Vagina (tissue), 2 donors: Measurements from ENCODE around the gene CDKN1A. TPM values are rescaled to one million over a fixed set of nuclear protein-coding genes. Genes with fewer than 3 reads are reported as not detected.

Experiments
- DNase-seq, 2 donors: peaks; one replicate each; pipeline ENCODE4 v3.0.0-alpha.2; 2017; ENCODE audit errors: extremely low spot score in 2 of 2
- H3K27ac ChIP-seq: fragments of 200-600 bp; sonication (generic); one replicate; pipeline ENCODE4 v1.5.1; 2019
- H3K27me3 ChIP-seq: fragments of 200-600 bp; sonication (generic); one replicate; pipeline ENCODE4 v1.5.1; 2019
- H3K36me3 ChIP-seq, 2 donors: fragments of 200-600 bp; sonication (generic); one replicate each; pipeline ENCODE4 v1.5.1; 2017 to 2019
- H3K4me1 ChIP-seq: fragments of 200-600 bp; sonication (generic); one replicate; pipeline ENCODE4 v1.5.1; 2019
- H3K4me3 ChIP-seq, 2 donors: fragments of 200-600 bp; sonication (generic); 1 replicate in 1 of 2; 2 replicates in 1 of 2; pipeline ENCODE4 v1.5.1; 2016 to 2019
- H3K9me3 ChIP-seq: fragments of 200-600 bp; sonication (generic); one replicate; pipeline ENCODE4 v1.5.1; 2019
- POLR2A ChIP-seq, 2 donors: fragments of 450-650 bp; IDR thresholded peaks; one replicate each; pipeline ENCODE4 v1.6.1; 2017; ENCODE audit warnings: antibody characterized with exemption in 2 of 2, mild to moderate bottlenecking in 2 of 2, moderate library complexity in 2 of 2
- POLR2AphosphoS5 ChIP-seq, 2 donors: sonication (generic); formaldehyde crosslinking; IDR thresholded peaks; one replicate each; pipeline ENCODE4 v1.9.0; 2017; ENCODE audit warnings: antibody characterized with exemption in 2 of 2, mild to moderate bottlenecking in 2 of 2, low read depth in 1 of 2; ENCODE audit not compliant: insufficient read depth in 1 of 2
- intact Hi-C: fragments of 100-400 bp; cut with DNase I; formaldehyde crosslinking; loops from one replicate; pipeline ENCODE4 v1.15.1; 2023
- total RNA-seq: library from RNA; depleted of rRNA; stranded (reverse); fragments of >200 nt; gene quantifications from one replicate; pipeline ENCODE4 v1.2.3, GENCODE V29; 2016
- TF ChIP-seq, protein P1 (sequence below), 3 experiments: fragments of 450-650 bp in 2 of 3; fragments of 200-600 bp in 1 of 3; sonication (generic) in 1 of 3; IDR thresholded peaks; one replicate each; pipeline ENCODE4 v1.5.1; 2017 to 2019; ENCODE audit warnings: antibody characterized with exemption in 3 of 3, mild to moderate bottlenecking in 2 of 3, moderate library complexity in 2 of 3

The CDKN1A gene
- total RNA-seq, 1 donor from 2014 or later, result 169 TPM

GRCh38 chr6:36699348-36699747 lies 20.8 kb downstream of the CDKN1A start:
- intact Hi-C loops, result no loop called here
- TF ChIP-seq, protein P1, sequence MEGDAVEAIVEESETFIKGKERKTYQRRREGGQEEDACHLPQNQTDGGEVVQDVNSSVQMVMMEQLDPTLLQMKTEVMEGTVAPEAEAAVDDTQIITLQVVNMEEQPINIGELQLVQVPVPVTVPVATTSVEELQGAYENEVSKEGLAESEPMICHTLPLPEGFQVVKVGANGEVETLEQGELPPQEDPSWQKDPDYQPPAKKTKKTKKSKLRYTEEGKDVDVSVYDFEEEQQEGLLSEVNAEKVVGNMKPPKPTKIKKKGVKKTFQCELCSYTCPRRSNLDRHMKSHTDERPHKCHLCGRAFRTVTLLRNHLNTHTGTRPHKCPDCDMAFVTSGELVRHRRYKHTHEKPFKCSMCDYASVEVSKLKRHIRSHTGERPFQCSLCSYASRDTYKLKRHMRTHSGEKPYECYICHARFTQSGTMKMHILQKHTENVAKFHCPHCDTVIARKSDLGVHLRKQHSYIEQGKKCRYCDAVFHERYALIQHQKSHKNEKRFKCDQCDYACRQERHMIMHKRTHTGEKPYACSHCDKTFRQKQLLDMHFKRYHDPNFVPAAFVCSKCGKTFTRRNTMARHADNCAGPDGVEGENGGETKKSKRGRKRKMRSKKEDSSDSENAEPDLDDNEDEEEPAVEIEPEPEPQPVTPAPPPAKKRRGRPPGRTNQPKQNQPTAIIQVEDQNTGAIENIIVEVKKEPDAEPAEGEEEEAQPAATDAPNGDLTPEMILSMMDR (IDR thresholded peaks at IDR 0.05), result no peak
- TF ChIP-seq POLR2AphosphoS5 (IDR thresholded peaks at IDR 0.05; ENCODE audit: insufficient read depth in 1 of 2, low read depth in 1 of 2) (no peak), POLR2A (IDR thresholded peaks at IDR 0.05) (no peak)
- no peaks in the 10 kb centered on the region for H3K4me1 ChIP-seq
- no peak for DNase-seq
- H3K4me3 ChIP-seq, result no peak overlapping the region
- H3K9me3 ChIP-seq, result no peaks in the 10 kb centered on the region
- no peaks in the 10 kb centered on the region for H3K36me3 ChIP-seq
- H3K27ac ChIP-seq, result no peak overlapping the region
- H3K27me3 ChIP-seq, result no peaks in the 10 kb centered on the region

DNA sequence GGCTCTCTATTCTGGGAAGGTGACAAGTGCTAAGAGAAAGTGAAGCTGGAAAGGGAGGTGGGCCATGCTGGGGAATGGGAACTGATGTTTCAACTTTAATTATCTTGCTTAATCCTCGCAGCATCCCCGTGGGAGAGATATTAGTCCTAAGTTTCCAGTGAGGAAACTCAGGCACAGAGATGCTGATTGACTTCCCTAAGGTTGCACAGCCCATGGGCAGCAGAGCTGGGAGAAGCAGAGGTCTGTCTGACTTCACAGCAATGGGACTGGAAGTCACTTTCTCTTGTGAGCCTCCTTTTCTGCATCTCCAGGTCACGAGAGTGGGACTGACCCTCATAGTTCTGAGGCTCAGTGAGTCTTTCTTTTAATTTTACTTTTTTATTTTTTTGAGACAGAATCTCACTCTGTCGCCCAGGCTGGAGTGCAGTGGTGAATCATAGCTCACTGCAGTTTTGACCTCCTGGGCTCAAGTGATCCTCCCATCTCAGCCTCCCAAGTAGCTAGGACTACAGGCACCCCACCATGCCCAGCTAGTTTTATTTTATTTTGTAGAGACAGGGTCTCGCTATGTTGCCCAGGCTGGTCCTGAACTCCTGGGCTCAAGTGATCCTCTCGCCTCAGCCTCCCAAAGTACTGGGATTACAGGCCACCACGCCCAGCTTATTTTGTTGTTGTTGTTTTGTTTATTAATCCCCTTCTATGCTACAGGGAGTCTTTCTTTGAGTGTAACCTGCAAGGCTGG lies 21.7 kb downstream of the CDKN1A start:
- no peak overlapping the region for H3K4me3 ChIP-seq
- no peak for TF ChIP-seq POLR2AphosphoS5 (IDR thresholded peaks at IDR 0.05; ENCODE audit: insufficient read depth in 1 of 2, low read depth in 1 of 2)
- TF ChIP-seq, protein P1 (IDR thresholded peaks at IDR 0.05), result no peak
- TF ChIP-seq POLR2A (IDR thresholded peaks at IDR 0.05), result no peak
- no peaks in the 10 kb centered on the region for H3K4me1 ChIP-seq
- intact Hi-C loops, result no loop called here
- no peaks in the 10 kb centered on the region for H3K36me3 ChIP-seq
- H3K9me3 ChIP-seq, result no peaks in the 10 kb centered on the region
- H3K27ac ChIP-seq, result no peak overlapping the region
- no peaks in the 10 kb centered on the region for H3K27me3 ChIP-seq
- no peak for DNase-seq

DNA sequence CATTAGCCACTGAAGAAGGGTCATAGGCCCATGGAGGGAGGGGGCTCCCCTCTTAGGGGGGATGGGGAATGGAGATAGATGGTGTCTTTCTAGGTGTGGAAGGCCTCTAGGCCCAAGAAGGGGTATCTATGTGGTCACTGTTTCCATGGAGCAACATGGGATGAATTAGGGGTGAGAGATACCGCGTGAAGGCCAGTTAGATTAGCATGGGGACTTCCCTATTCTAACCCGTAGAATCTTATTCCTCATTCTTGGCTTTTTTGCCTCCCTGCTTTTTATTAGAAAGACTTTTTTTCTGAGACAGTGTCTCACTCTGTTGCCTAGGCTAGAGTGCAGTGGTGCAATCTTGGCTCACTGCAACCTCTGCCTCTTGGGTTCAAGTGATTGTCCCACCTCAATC lies 22.3 kb downstream of the CDKN1A start:
- intact Hi-C loops, result no loop called here
- TF ChIP-seq, protein P1 (IDR thresholded peaks at IDR 0.05), result no peak
- no peak for TF ChIP-seq POLR2A (IDR thresholded peaks at IDR 0.05)
- TF ChIP-seq POLR2AphosphoS5 (IDR thresholded peaks at IDR 0.05; ENCODE audit: insufficient read depth in 1 of 2, low read depth in 1 of 2), result no peak
- DNase-seq, result no peak
- Histone ChIP-seq H3K4me3 (no peak overlapping the region), H3K4me1 (no peaks in the 10 kb centered on the region), H3K9me3 (no peaks in the 10 kb centered on the region), H3K27me3 (no peaks in the 10 kb centered on the region), H3K27ac (no peak overlapping the region), H3K36me3 (no peaks in the 10 kb centered on the region)

DNA sequence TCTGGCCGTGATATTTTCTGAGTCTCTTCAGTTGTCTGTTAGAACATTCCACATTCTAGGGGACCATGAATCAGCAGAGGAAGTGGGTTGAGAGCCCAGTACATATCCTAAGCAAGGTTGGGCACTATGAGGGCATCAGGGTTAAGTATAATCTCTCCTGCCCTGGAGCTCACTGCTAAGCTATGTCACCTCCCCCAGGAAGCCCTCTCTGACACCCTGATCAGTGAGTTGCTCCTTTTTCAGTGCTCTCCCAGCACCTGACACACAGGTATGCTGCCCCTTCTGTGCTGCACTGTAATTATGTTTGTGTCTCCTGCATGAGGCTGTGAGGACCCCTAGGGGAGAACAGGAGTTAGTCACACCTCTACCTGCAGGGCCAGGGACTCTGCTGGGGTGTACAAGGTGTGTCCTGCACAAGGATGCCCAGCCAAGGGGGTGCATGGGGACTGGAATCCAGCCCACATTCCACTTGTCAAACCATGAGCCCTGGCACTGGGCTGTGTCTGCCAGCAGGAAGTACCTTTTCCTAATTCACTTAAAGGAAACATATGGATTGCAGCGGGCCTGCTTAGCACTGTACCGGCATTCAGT lies 23.0 kb downstream of the CDKN1A start:
- intact Hi-C loops, result no loop called here
- no peak overlapping the region for H3K27ac ChIP-seq
- no peak overlapping the region for H3K4me3 ChIP-seq
- H3K4me1 ChIP-seq, result no peaks in the 10 kb centered on the region
- H3K9me3 ChIP-seq, result no peaks in the 10 kb centered on the region
- no peak for DNase-seq
- H3K27me3 ChIP-seq, result no peaks in the 10 kb centered on the region
- TF ChIP-seq POLR2A (IDR thresholded peaks at IDR 0.05) (no peak), POLR2AphosphoS5 (IDR thresholded peaks at IDR 0.05; ENCODE audit: insufficient read depth in 1 of 2, low read depth in 1 of 2) (no peak)
- TF ChIP-seq, protein P1 (IDR thresholded peaks at IDR 0.05), result no peak
- no peaks in the 10 kb centered on the region for H3K36me3 ChIP-seq

DNA sequence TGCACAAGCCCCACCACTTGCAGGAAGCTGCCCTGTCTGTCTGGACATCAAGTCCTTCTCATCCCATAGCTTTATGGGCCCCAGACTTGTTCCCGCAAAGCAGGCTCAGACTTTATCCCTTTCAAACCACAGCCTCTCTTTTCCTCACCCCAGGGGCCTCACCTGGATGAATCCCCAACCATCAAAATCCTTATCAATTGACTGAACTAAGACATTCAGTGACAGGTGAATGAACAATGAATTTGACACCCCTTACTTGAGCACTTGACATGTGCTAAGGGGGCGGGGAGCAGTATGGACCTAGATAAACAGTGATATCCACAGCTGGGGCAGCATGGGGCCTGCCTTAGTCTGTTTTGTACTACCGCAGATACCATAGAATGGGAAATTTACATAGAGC lies 24.1 kb downstream of the CDKN1A start:
- H3K27ac ChIP-seq, result no peak overlapping the region
- no peak overlapping the region for H3K4me3 ChIP-seq
- no peaks in the 10 kb centered on the region for H3K4me1 ChIP-seq
- no peak for TF ChIP-seq POLR2A (IDR thresholded peaks at IDR 0.05)
- no peaks in the 10 kb centered on the region for H3K27me3 ChIP-seq
- H3K36me3 ChIP-seq, result no peaks in the 10 kb centered on the region
- no peak for DNase-seq
- H3K9me3 ChIP-seq, result no peaks in the 10 kb centered on the region
- intact Hi-C loops, result no loop called here
